ENCODE data around the gene PPCDC. TPM values are rescaled to one million over a fixed set of nuclear protein-coding genes. Genes with fewer than 3 reads are reported as not detected.

PPCDC gene
- total and polyA plus RNA-seq, 12 donors = 17.4 to 36.4 (median 24.7) TPM

GRCh38 chr15:74994685-74995084 is 28.7 kb upstream of the PPCDC start:
- Histone ChIP-seq H3K27me3 (no peaks in the 10 kb centered on the region), H3K4me1 (replicated peaks in 1 of 2) (peaks cover 6 to 15% of the 10 kb centered on the region in 2 donors), H3K27ac (no peak overlapping the region), H3K4me3 (peak overlapping the region in 1 of 4 donors; percentile 91), H3K36me3 (replicated peaks in 1 of 2) (no peaks in the 10 kb centered on the region), H3K9me3 (replicated peaks in 1 of 3) (no peaks in the 10 kb centered on the region)
- intact Hi-C loops (cut with DNase I) = no loop called here
- no peak for TF ChIP-seq POLR2A (IDR thresholded peaks at IDR 0.05)
- TF ChIP-seq CTCF (IDR thresholded peaks at IDR 0.05) = no peak
- no peak for DNase-seq
- WGBS, 4 donors = 28 to 39% (median 36%) methylated on average over 5 of the region's 5 CpGs

- TF ChIP-seq CTCF (IDR thresholded peaks at IDR 0.05) = no peak
- TF ChIP-seq POLR2A (IDR thresholded peaks at IDR 0.05) = peak; percentile 47 to 67
- peak; percentile 96 to 98 (median 97) for DNase-seq
- H3K9me3 ChIP-seq (replicated peaks in 1 of 3) = no peaks in the 10 kb centered on the region
- H3K4me3 ChIP-seq = peak within 1 kb of the TSS in 2 of 4 donors; percentile 61 to 91
- H3K4me1 ChIP-seq (replicated peaks in 1 of 2) = peaks cover 6 to 15% of the 10 kb centered on the region in 2 donors
- intact Hi-C loops (cut with DNase I) = no loop called here
- 1 to 3% (median 1%) methylated on average over 8 to 58 of the region's 58 CpGs for WGBS, 4 donors
- H3K27me3 ChIP-seq = no peaks in the 10 kb centered on the region
- H3K36me3 ChIP-seq (replicated peaks in 1 of 2) = no peaks in the 10 kb centered on the region
- H3K27ac ChIP-seq = peak within 1 kb of the TSS in 2 of 5 donors; percentile 32 to 57
Measured at GRCh38 chr15:74995182-74995778, 28.1 kb upstream of the PPCDC start, which contains the start of gene SCAMP5. SCAMP5 (plus strand) TSS chr15:74995563; CDS start chr15:75011840, 16,277 bp downstream.

- intact Hi-C loops (cut with DNase I) = no loop called here
- Histone ChIP-seq H3K36me3 (replicated peaks in 1 of 2) (no peaks in the 10 kb centered on the region), H3K9me3 (replicated peaks in 1 of 3) (no peaks in the 10 kb centered on the region), H3K27me3 (no peaks in the 10 kb centered on the region), H3K4me3 (peak overlapping the region in 2 of 4 donors; percentile 61 to 91), H3K27ac (peak overlapping the region in 2 of 5 donors; percentile 32 to 57), H3K4me1 (replicated peaks in 1 of 2) (peaks cover 6 to 15% of the 10 kb centered on the region in 2 donors)
- TF ChIP-seq POLR2A (IDR thresholded peaks at IDR 0.05) = no peak
- no peak for TF ChIP-seq CTCF (IDR thresholded peaks at IDR 0.05)
- peak; percentile 20 to 77 (median 37) for DNase-seq
- 22 to 48% (median 31%) methylated on average over 6 to 42 of the region's 42 CpGs for WGBS, 4 donors
Measured at GRCh38 chr15:74995779-74996765, 27.3 kb upstream of the PPCDC start.

GRCh38 chr15:74997141-74997540 is 26.2 kb upstream of the PPCDC start:
- no peak overlapping the region for H3K27ac ChIP-seq
- 63 to 87% (median 75%) methylated on average over 4 of the region's 4 CpGs for WGBS, 4 donors
- no peaks in the 10 kb centered on the region for H3K36me3 ChIP-seq (replicated peaks in 1 of 2)
- no peak overlapping the region for H3K4me3 ChIP-seq
- no peak for DNase-seq
- H3K27me3 ChIP-seq = no peaks in the 10 kb centered on the region
- H3K9me3 ChIP-seq (replicated peaks in 1 of 3) = no peaks in the 10 kb centered on the region
- H3K4me1 ChIP-seq (replicated peaks in 1 of 2) = peaks cover 6 to 15% of the 10 kb centered on the region in 2 donors
- TF ChIP-seq POLR2A (IDR thresholded peaks at IDR 0.05) (no peak), CTCF (IDR thresholded peaks at IDR 0.05) (no peak)
- intact Hi-C loops (cut with DNase I) = no loop called here

All from adrenal gland (tissue), 12 donors.